Parathyroid adenoma (tissue), 2 donors: ENCODE results near the gene PERM1.

ENCODE experiments used
- H2AFZ ChIP-seq: fragments of 300-600 bp; sonication (generic); one replicate; pipeline ENCODE4 v1.7.0; 2017; ENCODE audit warnings: antibody characterized with exemption, mild to moderate bottlenecking
- H3K27ac ChIP-seq: fragments of 300-600 bp; sonication (generic); one replicate; pipeline ENCODE4 v1.7.0; 2017
- H3K27me3 ChIP-seq: fragments of 300-600 bp; sonication (generic); one replicate; pipeline ENCODE4 v1.7.0; 2017; ENCODE audit warnings: low read length; ENCODE audit not compliant: control insufficient read depth, insufficient read depth
- H3K36me3 ChIP-seq: fragments of 300-600 bp; sonication (generic); one replicate; pipeline ENCODE4 v1.7.0; 2017; ENCODE audit warnings: low read length; ENCODE audit not compliant: control insufficient read depth, insufficient read depth
- H3K4me1 ChIP-seq: fragments of 300-600 bp; sonication (generic); one replicate; pipeline ENCODE4 v1.7.0; 2017; ENCODE audit warnings: control low read depth
- H3K4me2 ChIP-seq: fragments of 300-600 bp; sonication (generic); one replicate; pipeline ENCODE4 v1.7.0; 2017; ENCODE audit warnings: low read length
- H3K4me3 ChIP-seq: fragments of 300-600 bp; sonication (generic); one replicate; pipeline ENCODE4 v1.7.0; 2017; ENCODE audit warnings: low read depth, low read length
- H3K79me2 ChIP-seq: fragments of 300-600 bp; sonication (generic); one replicate; pipeline ENCODE4 v1.7.0; 2017; ENCODE audit warnings: control low read depth
- H3K9ac ChIP-seq: fragments of 300-600 bp; sonication (generic); one replicate; pipeline ENCODE4 v1.7.0; 2017; ENCODE audit warnings: mild to moderate bottlenecking
- H3K9me3 ChIP-seq: fragments of 300-600 bp; sonication (generic); one replicate; pipeline ENCODE4 v1.7.0; 2017; ENCODE audit warnings: low read length; ENCODE audit not compliant: control insufficient read depth
- TF ChIP-seq, protein P1 (sequence below): fragments of 300-600 bp; sonication (generic); IDR thresholded peaks from one replicate; pipeline ENCODE4 v1.7.0; 2017; ENCODE audit warnings: antibody characterized with exemption, mild to moderate bottlenecking
- donor health status: primary hyperparathyroidism.

PERM1 gene

DNA sequence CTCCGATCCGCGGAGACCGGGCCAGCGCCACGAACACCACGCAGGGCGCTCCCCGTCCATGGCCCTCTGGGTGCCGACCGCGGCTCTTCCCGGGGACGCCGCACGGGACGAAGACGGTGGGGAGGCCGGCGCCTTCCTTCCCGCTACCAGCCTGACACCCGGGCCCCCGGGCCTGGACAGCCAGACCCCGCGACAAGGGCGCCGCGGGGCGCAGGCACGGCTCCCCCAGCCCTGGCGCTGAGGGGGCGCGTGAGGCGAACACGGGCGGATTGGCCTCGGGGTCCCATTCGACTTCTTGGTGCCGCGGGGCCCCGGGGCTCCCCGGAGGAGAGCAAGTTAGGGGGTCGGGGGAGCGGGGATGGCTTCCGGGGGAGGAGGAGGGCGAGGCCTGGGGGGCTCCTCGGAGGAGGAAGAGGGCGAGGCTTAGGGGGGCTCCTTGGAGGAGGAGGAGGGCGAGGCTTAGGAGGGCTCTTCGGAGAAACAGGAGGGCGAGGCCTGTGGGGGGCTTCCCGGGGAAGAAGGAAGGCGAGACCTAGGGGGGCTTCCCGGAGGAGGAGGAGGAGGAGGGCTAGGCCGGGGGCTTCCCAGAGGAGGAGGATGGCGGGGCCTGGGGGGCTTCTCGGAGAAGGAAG, 22.0 kb downstream of the PERM1 start:
- Histone ChIP-seq H3K27ac (no peak overlapping the region), H3K4me2 (peak overlapping the region; percentile 57), H3K4me3 (peak overlapping the region; percentile 37), H3K27me3 (no peaks in the 10 kb centered on the region), H3K36me3 (no peaks in the 10 kb centered on the region), H3K79me2 (no peaks in the 10 kb centered on the region), H3K9me3 (no peaks in the 10 kb centered on the region), H3K9ac (no peak overlapping the region), H2AFZ (peak overlapping the region; percentile 56), H3K4me1 (no peaks in the 10 kb centered on the region)
- TF ChIP-seq, protein P1, sequence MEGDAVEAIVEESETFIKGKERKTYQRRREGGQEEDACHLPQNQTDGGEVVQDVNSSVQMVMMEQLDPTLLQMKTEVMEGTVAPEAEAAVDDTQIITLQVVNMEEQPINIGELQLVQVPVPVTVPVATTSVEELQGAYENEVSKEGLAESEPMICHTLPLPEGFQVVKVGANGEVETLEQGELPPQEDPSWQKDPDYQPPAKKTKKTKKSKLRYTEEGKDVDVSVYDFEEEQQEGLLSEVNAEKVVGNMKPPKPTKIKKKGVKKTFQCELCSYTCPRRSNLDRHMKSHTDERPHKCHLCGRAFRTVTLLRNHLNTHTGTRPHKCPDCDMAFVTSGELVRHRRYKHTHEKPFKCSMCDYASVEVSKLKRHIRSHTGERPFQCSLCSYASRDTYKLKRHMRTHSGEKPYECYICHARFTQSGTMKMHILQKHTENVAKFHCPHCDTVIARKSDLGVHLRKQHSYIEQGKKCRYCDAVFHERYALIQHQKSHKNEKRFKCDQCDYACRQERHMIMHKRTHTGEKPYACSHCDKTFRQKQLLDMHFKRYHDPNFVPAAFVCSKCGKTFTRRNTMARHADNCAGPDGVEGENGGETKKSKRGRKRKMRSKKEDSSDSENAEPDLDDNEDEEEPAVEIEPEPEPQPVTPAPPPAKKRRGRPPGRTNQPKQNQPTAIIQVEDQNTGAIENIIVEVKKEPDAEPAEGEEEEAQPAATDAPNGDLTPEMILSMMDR, result no peak

DNA sequence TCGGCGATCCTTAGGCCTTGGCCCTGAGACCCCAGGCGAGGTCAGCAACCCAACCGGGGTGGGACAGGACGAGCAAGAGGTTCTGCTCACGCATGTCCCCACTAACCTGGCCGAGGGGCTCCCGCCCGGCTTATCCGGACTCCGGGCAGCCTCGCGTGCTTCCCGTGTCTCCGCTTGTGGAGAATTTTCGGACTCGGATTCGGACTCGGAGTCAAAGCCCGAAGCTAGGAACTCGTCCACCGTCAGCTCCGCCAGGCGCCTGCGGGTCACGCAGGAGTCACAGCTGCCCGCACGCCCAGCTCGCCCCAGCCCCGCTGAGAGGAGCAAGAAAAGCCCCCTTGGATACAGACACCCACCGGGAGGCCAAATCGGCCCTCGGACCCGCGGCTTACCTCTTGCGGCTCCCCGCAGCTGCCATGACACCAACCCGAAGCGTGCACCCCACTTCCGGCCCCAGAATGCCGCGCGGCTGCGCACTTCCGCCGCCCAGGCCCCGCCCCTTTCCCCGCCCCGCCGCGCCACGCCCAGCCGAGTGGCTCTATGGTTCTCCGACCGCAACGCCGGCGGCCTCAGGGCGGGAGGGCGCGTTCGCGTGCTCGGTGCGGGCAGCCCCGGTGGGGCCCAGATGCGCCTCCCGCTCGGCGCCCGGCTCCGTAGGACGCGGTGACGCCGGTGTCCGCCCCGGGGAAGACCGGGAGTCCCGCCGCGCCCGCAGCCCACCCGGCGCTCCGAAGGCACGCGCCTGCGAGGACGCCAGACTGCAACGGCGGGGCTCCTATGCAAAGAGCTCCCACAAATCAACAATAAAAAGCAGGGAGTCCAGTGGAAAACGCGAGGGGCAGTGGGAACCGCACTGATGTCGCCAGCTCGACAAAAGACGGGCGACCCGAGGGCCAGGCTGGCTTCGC, 22.8 kb downstream of the PERM1 start, which contains the start of gene NOC2L:
TSS of gene NOC2L (minus strand) at position 434 of the 908 bp plus-strand sequence. CDS start at position 418, 16 bp downstream.
- Histone ChIP-seq H3K9ac (peak within 1 kb of the TSS; percentile 2), H3K36me3 (no peaks in the 10 kb centered on the region), H3K27ac (no peak within 1 kb of the TSS), H3K4me1 (no peaks in the 10 kb centered on the region), H3K4me3 (peak within 1 kb of the TSS; percentile 98), H3K79me2 (no peaks in the 10 kb centered on the region), H3K9me3 (no peaks in the 10 kb centered on the region), H3K4me2 (peak within 1 kb of the TSS; percentile 99), H2AFZ (peak within 1 kb of the TSS; percentile 86), H3K27me3 (no peaks in the 10 kb centered on the region)
- TF ChIP-seq, protein P1, result no peak

DNA sequence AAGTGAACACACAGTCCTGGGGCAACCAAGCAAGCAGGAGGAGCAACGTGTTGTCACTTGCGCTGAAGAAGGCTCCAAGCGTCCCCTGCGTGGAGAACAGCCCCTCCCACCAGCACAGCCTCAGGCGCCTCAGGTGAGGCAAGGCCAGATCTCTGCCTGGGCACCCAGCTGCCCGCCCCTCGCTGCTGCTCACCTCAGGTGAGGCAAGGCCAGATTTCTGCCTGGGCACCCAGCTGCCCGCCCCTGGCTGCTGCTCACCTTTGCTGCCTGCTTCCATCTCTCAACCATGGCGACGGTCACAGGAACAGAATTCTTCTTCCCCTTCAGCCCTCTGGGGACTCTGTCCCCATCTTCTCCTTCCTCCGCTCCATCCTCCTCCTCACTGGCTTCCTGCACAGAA, 25.3 kb downstream of the PERM1 start:
- Histone ChIP-seq H3K4me3 (no peak overlapping the region), H3K36me3 (no peaks in the 10 kb centered on the region), H3K27me3 (no peaks in the 10 kb centered on the region)

DNA sequence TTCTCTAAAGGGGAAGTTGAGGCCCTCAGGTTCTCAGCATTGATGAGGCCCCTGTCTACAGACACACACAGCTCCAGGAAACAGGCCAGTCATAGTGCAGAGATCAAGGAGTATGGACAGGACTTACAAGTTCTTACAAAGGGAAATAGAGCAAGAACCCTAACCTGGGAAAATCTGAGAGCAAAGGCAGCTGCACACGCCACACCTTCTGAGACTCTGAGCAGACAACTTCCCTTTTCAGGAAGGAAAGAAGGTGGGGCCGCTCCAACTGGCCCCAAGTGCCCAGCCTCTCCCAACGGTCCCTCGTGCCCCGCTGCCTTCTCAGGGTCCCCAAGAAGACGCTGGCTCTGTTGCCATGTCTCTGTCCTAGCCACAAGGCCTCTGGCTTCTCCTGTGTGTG, 26.4 kb downstream of the PERM1 start:
- Histone ChIP-seq H3K4me3 (no peak overlapping the region), H3K4me1 (no peaks in the 10 kb centered on the region), H3K36me3 (no peaks in the 10 kb centered on the region), H3K4me2 (no peak overlapping the region), H3K9me3 (no peaks in the 10 kb centered on the region), H3K79me2 (no peaks in the 10 kb centered on the region), H3K27me3 (no peaks in the 10 kb centered on the region), H2AFZ (no peak overlapping the region), H3K27ac (no peak overlapping the region), H3K9ac (no peak overlapping the region)
- TF ChIP-seq, protein P1, result no peak

More for the DNA sequence above, 25.3 kb downstream of the PERM1 start:
- Histone ChIP-seq H2AFZ (no peak overlapping the region), H3K9me3 (no peaks in the 10 kb centered on the region), H3K4me2 (no peak overlapping the region), H3K79me2 (no peaks in the 10 kb centered on the region), H3K9ac (no peak overlapping the region), H3K27ac (no peak overlapping the region), H3K4me1 (no peaks in the 10 kb centered on the region)
- TF ChIP-seq, protein P1, result no peak
